ENCODE data around the gene RYR3. TPM values are rescaled to one million over a fixed set of nuclear protein-coding genes. Genes with fewer than 3 reads are reported as not detected.

RYR3 gene
- total RNA-seq, 1 donor from 2014 or later = 1.5 TPM

GRCh38 chr15:33678176-33678575, 367.4 kb downstream of the RYR3 start:
- Histone ChIP-seq H4K20me1 (ENCODE audit: insufficient read depth, low read length) (no peaks in the 10 kb centered on the region), H3K27me3 (ENCODE audit: insufficient read depth, low read length) (peaks cover 22% of the 10 kb centered on the region), H3K79me2 (ENCODE audit: insufficient read depth, low read length) (no peaks in the 10 kb centered on the region), H3K4me2 (ENCODE audit: low read length) (no peak overlapping the region), H3K9ac (ENCODE audit: low read length) (no peak overlapping the region), H3K36me3 (ENCODE audit: insufficient read depth, low read length) (no peaks in the 10 kb centered on the region), H3K4me1 (ENCODE audit: insufficient read depth, low read length) (no peaks in the 10 kb centered on the region), H3K27ac (ENCODE audit: low read depth, low read length) (no peak overlapping the region), H2AFZ (ENCODE audit: low read depth, low read length) (no peak overlapping the region), H3K9me3 (ENCODE audit: insufficient read depth, low read depth, low read length) (no peaks in the 10 kb centered on the region), H3K4me3 (ENCODE audit: insufficient read depth, low read depth, low read length) (no peak overlapping the region)
- no peak overlapping the region for H3K27ac Mint-ChIP-seq (ENCODE audit: unreplicated experiment)
- no peak for TF ChIP-seq EZH2 (IDR thresholded peaks at IDR 0.05; ENCODE audit: insufficient read depth, low read length)
- peaks cover 2% of the 10 kb centered on the region for H3K36me3 Mint-ChIP-seq (ENCODE audit: low read depth, unreplicated experiment)
- no peaks in the 10 kb centered on the region for H3K9me3 Mint-ChIP-seq (ENCODE audit: unreplicated experiment)
- no peak for DNase-seq (ENCODE audit: low read depth)
- H3K4me1 Mint-ChIP-seq (ENCODE audit: low read depth, unreplicated experiment) = no peaks in the 10 kb centered on the region
- no peak for FAIRE-seq
- peaks cover 16% of the 10 kb centered on the region for H3K27me3 Mint-ChIP-seq (ENCODE audit: low read depth, unreplicated experiment)
- no peak overlapping the region for H3K4me3 Mint-ChIP-seq (ENCODE audit: unreplicated experiment)

- Histone ChIP-seq H3K9ac (ENCODE audit: low read length) (no peak overlapping the region), H3K4me1 (ENCODE audit: insufficient read depth, low read length) (no peaks in the 10 kb centered on the region), H2AFZ (ENCODE audit: low read depth, low read length) (no peak overlapping the region), H3K4me3 (ENCODE audit: insufficient read depth, low read depth, low read length) (no peak overlapping the region), H3K27me3 (ENCODE audit: insufficient read depth, low read length) (peaks cover 22% of the 10 kb centered on the region), H3K79me2 (ENCODE audit: insufficient read depth, low read length) (no peaks in the 10 kb centered on the region), H3K4me2 (ENCODE audit: low read length) (no peak overlapping the region), H3K9me3 (ENCODE audit: insufficient read depth, low read depth, low read length) (no peaks in the 10 kb centered on the region), H4K20me1 (ENCODE audit: insufficient read depth, low read length) (no peaks in the 10 kb centered on the region), H3K27ac (ENCODE audit: low read depth, low read length) (no peak overlapping the region), H3K36me3 (ENCODE audit: insufficient read depth, low read length) (no peaks in the 10 kb centered on the region)
- H3K27me3 Mint-ChIP-seq (ENCODE audit: low read depth, unreplicated experiment) = peaks cover 16% of the 10 kb centered on the region
- H3K4me3 Mint-ChIP-seq (ENCODE audit: unreplicated experiment) = no peak overlapping the region
- H3K4me1 Mint-ChIP-seq (ENCODE audit: low read depth, unreplicated experiment) = no peaks in the 10 kb centered on the region
- H3K9me3 Mint-ChIP-seq (ENCODE audit: unreplicated experiment) = no peaks in the 10 kb centered on the region
- TF ChIP-seq CTCF (IDR thresholded peaks at IDR 0.05; ENCODE audit: insufficient read depth, low read depth, low read length) (no peak), EZH2 (IDR thresholded peaks at IDR 0.05; ENCODE audit: insufficient read depth, low read length) (no peak)
- no peak overlapping the region for H3K27ac Mint-ChIP-seq (ENCODE audit: unreplicated experiment)
- no peak for DNase-seq (ENCODE audit: low read depth)
- H3K36me3 Mint-ChIP-seq (ENCODE audit: low read depth, unreplicated experiment) = peaks cover 2% of the 10 kb centered on the region
- FAIRE-seq = no peak
Measured at GRCh38 chr15:33678602-33679001, 367.8 kb downstream of the RYR3 start.

GRCh38 chr15:33679061-33679460, 368.3 kb downstream of the RYR3 start:
- H3K27ac Mint-ChIP-seq (ENCODE audit: unreplicated experiment) = no peak overlapping the region
- H3K27me3 ChIP-seq (ENCODE audit: insufficient read depth, low read length) = peaks cover 19% of the 10 kb centered on the region
- no peak overlapping the region for H3K4me2 ChIP-seq (ENCODE audit: low read length)
- no peak for DNase-seq (ENCODE audit: low read depth)
- peaks cover 13% of the 10 kb centered on the region for H3K27me3 Mint-ChIP-seq (ENCODE audit: low read depth, unreplicated experiment)
- peaks cover 2% of the 10 kb centered on the region for H3K36me3 Mint-ChIP-seq (ENCODE audit: low read depth, unreplicated experiment)
- no peaks in the 10 kb centered on the region for H4K20me1 ChIP-seq (ENCODE audit: insufficient read depth, low read length)
- no peak overlapping the region for H2AFZ ChIP-seq (ENCODE audit: low read depth, low read length)
- H3K9me3 Mint-ChIP-seq (ENCODE audit: unreplicated experiment) = no peaks in the 10 kb centered on the region
- no peaks in the 10 kb centered on the region for H3K36me3 ChIP-seq (ENCODE audit: insufficient read depth, low read length)
- H3K4me3 ChIP-seq (ENCODE audit: insufficient read depth, low read depth, low read length) = no peak overlapping the region
- FAIRE-seq = no peak
- H3K4me1 ChIP-seq (ENCODE audit: insufficient read depth, low read length) = no peaks in the 10 kb centered on the region
- H3K9ac ChIP-seq (ENCODE audit: low read length) = no peak overlapping the region
- no peak for TF ChIP-seq EZH2 (IDR thresholded peaks at IDR 0.05; ENCODE audit: insufficient read depth, low read length)
- TF ChIP-seq CTCF (IDR thresholded peaks at IDR 0.05; ENCODE audit: insufficient read depth, low read depth, low read length) = no peak
- H3K9me3 ChIP-seq (ENCODE audit: insufficient read depth, low read depth, low read length) = no peaks in the 10 kb centered on the region
- H3K79me2 ChIP-seq (ENCODE audit: insufficient read depth, low read length) = no peaks in the 10 kb centered on the region
- no peaks in the 10 kb centered on the region for H3K4me1 Mint-ChIP-seq (ENCODE audit: low read depth, unreplicated experiment)
- no peak overlapping the region for H3K27ac ChIP-seq (ENCODE audit: low read depth, low read length)
- no peak overlapping the region for H3K4me3 Mint-ChIP-seq (ENCODE audit: unreplicated experiment)

Data from astrocyte (in vitro differentiated cells and primary cell).